Measurements from ENCODE around the gene LTBP2. TPM values are rescaled to one million over a fixed set of nuclear protein-coding genes. Genes with fewer than 3 reads are reported as not detected.

The LTBP2 gene
- total RNA-seq, 4 donors from 2014 or later = 81.3 to 240 (median 189) TPM

- Histone ChIP-seq H3K4me3 (replicated peaks in 1 of 3) (no peak overlapping the region), H3K36me3 (no peaks in the 10 kb centered on the region), H3K27ac (no peak overlapping the region), H3K4me1 (peaks cover 6 to 13% of the 10 kb centered on the region in 2 donors), H3K9me3 (no peaks in the 10 kb centered on the region), H3K27me3 (no peaks in the 10 kb centered on the region)
- TF ChIP-seq CTCF (IDR thresholded peaks at IDR 0.05) (no peak), POLR2A (IDR thresholded peaks at IDR 0.05) (no peak)
- intact Hi-C loops (cut with DNase I) = no loop called here
- no peak for DNase-seq
- 86 to 92% methylated on average over 11 of the region's 11 CpGs for WGBS, 2 donors
Observed at GRCh38 chr14:74647061-74647677, 35.1 kb upstream of the LTBP2 start.

GRCh38 chr14:74645756-74646470 is 33.9 kb upstream of the LTBP2 start:
- TF ChIP-seq CTCF (IDR thresholded peaks at IDR 0.05) = no peak
- no peak for TF ChIP-seq POLR2A (IDR thresholded peaks at IDR 0.05)
- 71 to 79% methylated on average over 13 of the region's 13 CpGs for WGBS, 2 donors
- H3K4me3 ChIP-seq (replicated peaks in 1 of 3) = no peak overlapping the region
- no peak for DNase-seq
- intact Hi-C loops (cut with DNase I) = no loop called here
- H3K9me3 ChIP-seq = no peaks in the 10 kb centered on the region
- H3K27ac ChIP-seq = no peak overlapping the region
- no peaks in the 10 kb centered on the region for H3K27me3 ChIP-seq
- H3K4me1 ChIP-seq = peaks cover 6 to 13% of the 10 kb centered on the region in 2 donors
- H3K36me3 ChIP-seq = no peaks in the 10 kb centered on the region

- no peak for DNase-seq
- no peaks in the 10 kb centered on the region for H3K27me3 ChIP-seq
- H3K4me3 ChIP-seq (replicated peaks in 1 of 3) = no peak overlapping the region
- H3K4me1 ChIP-seq = peaks cover 6 to 13% of the 10 kb centered on the region in 2 donors
- TF ChIP-seq CTCF (IDR thresholded peaks at IDR 0.05) (no peak), POLR2A (IDR thresholded peaks at IDR 0.05) (no peak)
- H3K27ac ChIP-seq = no peak overlapping the region
- H3K36me3 ChIP-seq = no peaks in the 10 kb centered on the region
- intact Hi-C loops (cut with DNase I) = no loop called here
- 74 to 92% methylated on average over 5 of the region's 5 CpGs for WGBS, 2 donors
- no peaks in the 10 kb centered on the region for H3K9me3 ChIP-seq
Observed at GRCh38 chr14:74645244-74645643, 33.2 kb upstream of the LTBP2 start.

GRCh38 chr14:74641601-74642391 is 29.8 kb upstream of the LTBP2 start:
- TF ChIP-seq CTCF (IDR thresholded peaks at IDR 0.05) (no peak), POLR2A (IDR thresholded peaks at IDR 0.05) (no peak)
- DNase-seq = no peak
- H3K9me3 ChIP-seq = no peaks in the 10 kb centered on the region
- H3K4me3 ChIP-seq (replicated peaks in 1 of 3) = no peak overlapping the region
- intact Hi-C loops (cut with DNase I) = no loop called here
- no peaks in the 10 kb centered on the region for H3K27me3 ChIP-seq
- no peaks in the 10 kb centered on the region for H3K4me1 ChIP-seq
- 87 to 91% methylated on average over 12 of the region's 12 CpGs for WGBS, 2 donors
- no peaks in the 10 kb centered on the region for H3K36me3 ChIP-seq
- H3K27ac ChIP-seq = no peak overlapping the region

Data from thyroid gland (tissue), 4 donors.